GM12878 (cell line): Measurements from ENCODE around the gene CYB5A. TPM values are rescaled to one million over a fixed set of nuclear protein-coding genes. Genes with fewer than 3 reads are reported as not detected.

Experiments used
- ATAC-seq: fragments of 200-7000 bp; cut with Tn5 transposase; 3 replicates; pipeline ENCODE4 v1.9.1; 2020; ENCODE audit warnings: mild to moderate bottlenecking, moderate library complexity
- BruUV-seq: library from RNA; stranded (reverse); fragments of 400-500 nt; replicated peaks from 2 replicates; lab custom pipeline; 2021; lab: Mats Ljungman, UMichigan
- CTCF ChIA-PET: fragments of 300-600 bp; sonication (Branson Sonifier 250); formaldehyde crosslinking; extraction: SDS; loops from one replicate; lab custom pipeline; 2021; ENCODE audit warnings: inconsistent platforms; lab: Yijun Ruan, JAX
- POLR2A ChIA-PET: fragments of 350-600 bp; formaldehyde crosslinking; extraction: SDS; loops from one replicate; lab custom pipeline; 2021; ENCODE audit warnings: inconsistent platforms; lab: Charles Lee
- RAD21 ChIA-PET: fragments of 300-600 bp; sonication (Branson Sonifier 250); formaldehyde crosslinking; loops from one replicate; lab custom pipeline; 2023; ENCODE audit warnings: antibody characterized with exemption; ENCODE audit not compliant: unreplicated experiment; lab: Charles Lee
- SMC1A ChIA-PET: fragments of 300-600 bp; sonication (Branson Sonifier 250); formaldehyde crosslinking; loops from one replicate; lab custom pipeline; 2023; ENCODE audit not compliant: unreplicated experiment, uncharacterized antibody; lab: Charles Lee
- DNase-seq: peaks from one replicate; pipeline ENCODE4 v3.0.0-alpha.2; 2011; ENCODE audit warnings: low read depth, low spot score
- FAIRE-seq: peaks from 3 replicates; lab custom pipeline; 2011; peaks lifted over from hg19 to GRCh38; lab: Jason Lieb, UNC
- H2AFZ ChIP-seq: 2 replicates; pipeline ENCODE4 v1.6.0; 2011; ENCODE audit warnings: low read depth, low read length, control low read depth; ENCODE audit not compliant: control insufficient read depth
- H3K27ac ChIP-seq: 2 replicates; pipeline ENCODE4 v1.5.1; 2011; ENCODE audit warnings: control low read depth; ENCODE audit not compliant: control insufficient read depth, insufficient read depth
- H3K27me3 ChIP-seq, 2 experiments: replicated peaks in 1 of 2; 2 replicates each; pipeline versions ENCODE4 v1.6.0 to v1.6.1; 2011; ENCODE audit warnings: low read length in 1 of 2; ENCODE audit not compliant: control insufficient read depth in 2 of 2, insufficient read depth in 2 of 2
- H3K36me3 ChIP-seq, 2 experiments: 2 replicates each; pipeline ENCODE4 v1.5.1; 2011; ENCODE audit warnings: low read length in 1 of 2; ENCODE audit not compliant: control insufficient read depth in 2 of 2, insufficient read depth in 2 of 2
- H3K4me1 ChIP-seq: 2 replicates; pipeline ENCODE4 v1.6.1; 2011; ENCODE audit warnings: mild to moderate bottlenecking, low read length, moderate library complexity, mixed read lengths; ENCODE audit not compliant: control insufficient read depth, insufficient read depth
- H3K4me2 ChIP-seq: 2 replicates; pipeline ENCODE4 v1.6.0; 2011; ENCODE audit warnings: control low read depth; ENCODE audit not compliant: control insufficient read depth, insufficient read depth
- H3K4me3 ChIP-seq: fragments of 200-600 bp; sonication (generic); 2 replicates; pipeline ENCODE4 v1.5.1; 2016
- H3K79me2 ChIP-seq: 2 replicates; pipeline ENCODE4 v1.6.0; 2011; ENCODE audit warnings: low read length; ENCODE audit not compliant: control insufficient read depth, insufficient read depth
- H3K9ac ChIP-seq: 2 replicates; pipeline ENCODE4 v1.8.0; 2011; ENCODE audit warnings: low read length, control low read depth, mixed read lengths; ENCODE audit not compliant: control insufficient read depth, insufficient read depth
- H3K9me3 ChIP-seq: replicated peaks from 3 replicates; pipeline ENCODE4 v1.5.1; 2011; ENCODE audit warnings: mild to moderate bottlenecking, low read length; ENCODE audit not compliant: control insufficient read depth, insufficient read depth
- H4K20me1 ChIP-seq: 2 replicates; pipeline ENCODE4 v1.6.0; 2011; ENCODE audit not compliant: control insufficient read depth, insufficient read depth
- ATF3 ChIP-seq: IDR thresholded peaks from 2 replicates; pipeline ENCODE4 v1.6.1; 2011; ENCODE audit warnings: low read depth, mild to moderate bottlenecking, low read length, moderate library complexity, borderline replicate concordance; ENCODE audit errors: extremely low read depth
- ATF7 ChIP-seq: fragments of 450-650 bp; IDR thresholded peaks from 2 replicates; pipeline ENCODE4 v1.6.1; 2016; ENCODE audit warnings: low read depth, mild to moderate bottlenecking
- BACH1 ChIP-seq: fragments of 450-650 bp; IDR thresholded peaks from 2 replicates; pipeline ENCODE4 v1.6.1; 2017; ENCODE audit warnings: mild to moderate bottlenecking, borderline replicate concordance
- BCL11A ChIP-seq: IDR thresholded peaks from 2 replicates; pipeline ENCODE4 v1.6.1; 2011; ENCODE audit warnings: low read depth, low read length
- EED ChIP-seq: sonication (generic); IDR thresholded peaks from 2 replicates; pipeline ENCODE4 v1.6.1; 2016; ENCODE audit warnings: antibody characterized with exemption, low read depth
- IKZF1 ChIP-seq: fragments of 450-650 bp; conservative IDR thresholded peaks from 2 replicates; pipeline ENCODE4 v1.6.1; 2017; ENCODE audit warnings: antibody characterized with exemption, mild to moderate bottlenecking
- IRF3 ChIP-seq: fragments of 450-650 bp; IDR thresholded peaks from 2 replicates; pipeline ENCODE4 v1.6.1; 2014; ENCODE audit warnings: mild to moderate bottlenecking
- MEF2A ChIP-seq: IDR thresholded peaks from 2 replicates; pipeline ENCODE4 v1.6.1; 2011; ENCODE audit warnings: low read depth, mild to moderate bottlenecking, low read length, moderate library complexity; ENCODE audit not compliant: insufficient read depth
- NFYB ChIP-seq: IDR thresholded peaks from 2 replicates; pipeline ENCODE4 v1.6.1; 2011; ENCODE audit warnings: low read depth, mild to moderate bottlenecking, low read length, improper control_type of control experiment, moderate library complexity; ENCODE audit not compliant: insufficient read depth
- POLR2AphosphoS2 ChIP-seq: IDR thresholded peaks from 2 replicates; pipeline ENCODE4 v1.6.1; 2011; ENCODE audit warnings: low read depth, mild to moderate bottlenecking, low read length, improper control_type of control experiment, moderate library complexity
- SIX5 ChIP-seq: IDR thresholded peaks from 2 replicates; pipeline ENCODE4 v1.6.1; 2011; ENCODE audit warnings: mild to moderate bottlenecking, low read depth, low read length, moderate library complexity; ENCODE audit not compliant: severe bottlenecking
- SPI1 ChIP-seq: IDR thresholded peaks from 2 replicates; pipeline ENCODE4 v1.6.1; 2011; ENCODE audit warnings: low read depth, mild to moderate bottlenecking, low read length, moderate library complexity, borderline replicate concordance; ENCODE audit not compliant: insufficient read depth
- SREBF1 ChIP-seq: IDR thresholded peaks from 2 replicates; pipeline ENCODE4 v1.6.1; 2012; ENCODE audit warnings: mild to moderate bottlenecking, low read length
- STAT3 ChIP-seq: IDR thresholded peaks from 2 replicates; pipeline ENCODE4 v1.6.1; 2011; ENCODE audit warnings: low read depth, low read length, improper control_type of control experiment
- TARDBP ChIP-seq: IDR thresholded peaks from 2 replicates; pipeline ENCODE4 v1.6.1; 2016; ENCODE audit warnings: borderline replicate concordance
- WGBS: methylation state at CpG from one replicate; pipeline ENCODE4 v1.1.6; 2016; ENCODE audit warnings: low lambda C conversion rate; ENCODE audit not compliant: insufficient replicate concordance, insufficient coverage; ENCODE audit errors: missing lambda C conversion rate; 5-methylcytosine and 5-hydroxymethylcytosine counted together
- in situ Hi-C: fragments of 300-500 bp; cut with MboI; formaldehyde crosslinking; loops from 9 replicates; pipeline ENCODE4 v1.14.3; 2018; ENCODE audit warnings: mixed read lengths
- intact Hi-C: fragments of 100-400 bp; cut with micrococcal nuclease; formaldehyde crosslinking; loops from one replicate; pipeline ENCODE4 v1.14.2; 2022; ENCODE audit not compliant: unreplicated experiment
- polyA plus RNA-seq, 11 experiments: library from polyadenylated mRNA; depleted of rRNA in 4 of 11; unstranded in 6 of 11; stranded (reverse) in 5 of 11; fragments of >200 nt; fragmentation: Nextera tagmentation in 4 of 11; fragmentation: Illumina TruSeq in 1 of 11; extraction: Ambion mirVana in 4 of 11; extraction: Trizol in 1 of 11; gene quantifications; 1 replicate in 1 of 11; 2 replicates in 10 of 11; pipeline versions ENCODE4 v1.2.1 to v1.2.3, GENCODE V29; 2011 to 2016; ENCODE audit warnings: inconsistent platforms in 2 of 11, missing spikeins in 2 of 11, low read depth in 1 of 11
- total RNA-seq, 4 experiments: library from RNA; depleted of rRNA in 3 of 4; stranded (reverse); fragments of >200 nt in 3 of 4; fragmentation: Illumina TruSeq in 1 of 4; extraction: Trizol in 1 of 4; gene quantifications; 2 replicates each; pipeline versions ENCODE4 v1.2.1 to v1.2.3, GENCODE V29; 2013 to 2021

The CYB5A gene
- total and polyA plus RNA-seq, 10 of the 15 experiments (the other 5 are each of a cell fraction or from before 2014, with no cell fraction given) = 60.2 to 129 (median 103) TPM

- no peak for TF ChIP-seq IRF3
- no peak for TF ChIP-seq NFYB
- no peak for TF ChIP-seq SREBF1
- TF ChIP-seq BACH1 = no peak
- TF ChIP-seq SIX5 = no peak
- TF ChIP-seq EED = peak; percentile 43; the same call in 1 of the 2 replicates
- TF ChIP-seq STAT3 = 0 out of 2 replicates have a peak, but pooled peaks have one; percentile 8
- peak; percentile 29; the same call in 1 of the 2 replicates for TF ChIP-seq IKZF1
Measured at GRCh38 chr18:74264303-74265020, 27.3 kb downstream of the CYB5A start (continued).

GRCh38 chr18:74261053-74261713 lies 30.6 kb downstream of the CYB5A start:
- ChIA-PET CTCF (interaction anchor here (1.1 kb wide), 1 partner anchor 8 kb away, joined by 3 read pairs; no protein-coding TSS in a partner anchor), POLR2A (no interaction called here), SMC1A (interaction anchor here (0.6 to 1.2 kb wide), 2 partner anchors 9 to 19 kb away, joined by 3 to 4 read pairs; no protein-coding TSS in a partner anchor), RAD21 (interaction anchor here (1.3 kb wide), 1 partner anchor 20 kb away, joined by 3 read pairs; no protein-coding TSS in a partner anchor)
- FAIRE-seq (no peak), ATAC-seq (no peak), DNase-seq (no peak)
- in situ Hi-C loops (no loop called here), intact Hi-C loops (no loop called here)
- Histone ChIP-seq H3K4me1 (no peaks in the 10 kb centered on the region), H2AFZ (no peak overlapping the region), H3K9ac (no peak overlapping the region), H3K27ac (no peak overlapping the region), H3K9me3 (no peaks in the 10 kb centered on the region), H4K20me1 (no peaks in the 10 kb centered on the region), H3K36me3 (no peaks in the 10 kb centered on the region; a peak in 2 of 4 replicates), H3K4me2 (no peak overlapping the region), H3K27me3 (no peaks in the 10 kb centered on the region), H3K79me2 (no peaks in the 10 kb centered on the region), H3K4me3 (no peak overlapping the region)
- no TSS peak for BruUV-seq
- WGBS = over 99% methylated on average over 6 of the region's 6 CpGs
- no peak for TF ChIP-seq POLR2AphosphoS2
- no peak for TF ChIP-seq ATF7
- TF ChIP-seq TARDBP = no peak
- no peak for TF ChIP-seq MEF2A
- no peak for TF ChIP-seq SPI1
- TF ChIP-seq BCL11A = no peak
- TF ChIP-seq ATF3 = no peak
